ENCODE results near the gene SLC15A1.

DNA sequence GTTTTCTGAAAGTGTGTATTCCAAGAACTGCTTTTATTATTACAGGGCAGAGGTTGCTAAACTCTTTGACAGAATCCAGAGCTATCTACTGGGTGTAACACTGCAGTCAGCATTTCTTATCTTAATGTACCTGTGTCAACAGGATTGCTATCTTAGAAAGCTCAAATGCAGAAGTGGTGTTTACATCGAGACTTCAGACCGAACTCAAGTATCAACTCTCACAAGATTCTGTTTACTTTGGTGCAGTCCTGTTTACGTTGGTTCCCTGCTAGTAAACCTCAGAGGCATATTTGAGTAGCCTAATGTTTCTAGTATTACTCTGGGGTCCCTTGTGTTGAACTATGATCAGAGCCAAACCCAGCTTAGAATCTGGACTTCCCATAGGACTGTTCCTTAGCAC is 20.5 kb downstream of the SLC15A1 start:
- TF ChIP-seq, protein P1, sequence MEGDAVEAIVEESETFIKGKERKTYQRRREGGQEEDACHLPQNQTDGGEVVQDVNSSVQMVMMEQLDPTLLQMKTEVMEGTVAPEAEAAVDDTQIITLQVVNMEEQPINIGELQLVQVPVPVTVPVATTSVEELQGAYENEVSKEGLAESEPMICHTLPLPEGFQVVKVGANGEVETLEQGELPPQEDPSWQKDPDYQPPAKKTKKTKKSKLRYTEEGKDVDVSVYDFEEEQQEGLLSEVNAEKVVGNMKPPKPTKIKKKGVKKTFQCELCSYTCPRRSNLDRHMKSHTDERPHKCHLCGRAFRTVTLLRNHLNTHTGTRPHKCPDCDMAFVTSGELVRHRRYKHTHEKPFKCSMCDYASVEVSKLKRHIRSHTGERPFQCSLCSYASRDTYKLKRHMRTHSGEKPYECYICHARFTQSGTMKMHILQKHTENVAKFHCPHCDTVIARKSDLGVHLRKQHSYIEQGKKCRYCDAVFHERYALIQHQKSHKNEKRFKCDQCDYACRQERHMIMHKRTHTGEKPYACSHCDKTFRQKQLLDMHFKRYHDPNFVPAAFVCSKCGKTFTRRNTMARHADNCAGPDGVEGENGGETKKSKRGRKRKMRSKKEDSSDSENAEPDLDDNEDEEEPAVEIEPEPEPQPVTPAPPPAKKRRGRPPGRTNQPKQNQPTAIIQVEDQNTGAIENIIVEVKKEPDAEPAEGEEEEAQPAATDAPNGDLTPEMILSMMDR (IDR thresholded peaks at IDR 0.05; ENCODE audit: insufficient read depth, low read length, poor library complexity, severe bottlenecking): no peak
- no peak for TF ChIP-seq EZH2phosphoT487 (conservative IDR thresholded peaks at IDR 0.05; ENCODE audit: low read length)
